Inflammatory macrophage treated with lipopolysaccharide for 1 hour (primary cell): ENCODE measurements around the gene GNAS.
A peak's percentile ranks its signal among the peaks of the same experiment; 100 is the strongest.
"Not testable (repeated sequence)": the region's sequence is repeated elsewhere in the genome, so short reads cannot be mapped to it uniquely, and the experiment has no call there.

Experiments used
- DNase-seq, 2 donors: peaks; one replicate each; pipeline ENCODE4 v3.0.0-alpha.2; 2020 to 2022

The GNAS gene

GRCh38 chr20:58852543-58853271 is at the start of gene GNAS:
GNAS (plus strand) TSS chr20:58852716.
- peak; percentile 28 to 52 for DNase-seq

- no peak for DNase-seq
Observed at GRCh38 chr20:58803533-58803932, 49.0 kb upstream of the GNAS start.

- no peak for DNase-seq
Observed at GRCh38 chr20:58807801-58808200, 44.7 kb upstream of the GNAS start.

- no peak for DNase-seq
Observed at GRCh38 chr20:58808271-58809046, 44.1 kb upstream of the GNAS start.

- DNase-seq = peak; percentile 5 to 10
Observed at GRCh38 chr20:58810116-58810878, 42.2 kb upstream of the GNAS start.

GRCh38 chr20:58810879-58811250 is 41.7 kb upstream of the GNAS start:
- DNase-seq = peak in 1 of 2 donors; percentile 0

GRCh38 chr20:58811334-58811733 is 41.2 kb upstream of the GNAS start:
- no peak for DNase-seq

- no peak for DNase-seq
Observed at GRCh38 chr20:58813369-58813768, 39.1 kb upstream of the GNAS start.

- no peak for DNase-seq
Observed at GRCh38 chr20:58815448-58815847, 37.1 kb upstream of the GNAS start.

- no peak for DNase-seq
Observed at GRCh38 chr20:58816051-58816450, 36.5 kb upstream of the GNAS start.

- DNase-seq = no peak
Observed at GRCh38 chr20:58816957-58817651, 35.4 kb upstream of the GNAS start.

GRCh38 chr20:58817748-58818147 is 34.8 kb upstream of the GNAS start:
- no peak for DNase-seq

GRCh38 chr20:58818586-58819285 is 33.8 kb upstream of the GNAS start:
- no peak for DNase-seq

GRCh38 chr20:58819921-58820320 is 32.6 kb upstream of the GNAS start:
- no peak for DNase-seq

- not testable (repeated sequence) for DNase-seq
Observed at GRCh38 chr20:58820515-58820914, 32.0 kb upstream of the GNAS start.

- DNase-seq = no peak
Observed at GRCh38 chr20:58822149-58822548, 30.4 kb upstream of the GNAS start.

- no peak for DNase-seq
Observed at GRCh38 chr20:58822748-58823730, 29.5 kb upstream of the GNAS start.

- DNase-seq = no peak
Observed at GRCh38 chr20:58824843-58825242, 27.7 kb upstream of the GNAS start.

GRCh38 chr20:58825450-58825849 is 27.1 kb upstream of the GNAS start:
- DNase-seq = no peak

GRCh38 chr20:58826271-58826670 is 26.2 kb upstream of the GNAS start:
- no peak for DNase-seq

- DNase-seq = no peak
Observed at GRCh38 chr20:58828136-58828535, 24.4 kb upstream of the GNAS start.
